ENCODE data around the gene GRWD1.

- peak; percentile 20; the same call in 1 of the 2 replicates for TF ChIP-seq CTCF (IDR thresholded peaks at IDR 0.05; ENCODE audit: low read length)
- TF ChIP-seq EZH2 (IDR thresholded peaks at IDR 0.05; ENCODE audit: borderline replicate concordance, low read length) = no peak
Observed at GRCh38 chr19:48445606-48446481, at the start of gene GRWD1.
